ENCODE data around the gene LRRC1. TPM values are rescaled to one million over a fixed set of nuclear protein-coding genes. Genes with fewer than 3 reads are reported as not detected.

Gene LRRC1
- total and polyA plus RNA-seq, 2 experiments from 2014 or later: 11.3 to 16.6 TPM

DNA sequence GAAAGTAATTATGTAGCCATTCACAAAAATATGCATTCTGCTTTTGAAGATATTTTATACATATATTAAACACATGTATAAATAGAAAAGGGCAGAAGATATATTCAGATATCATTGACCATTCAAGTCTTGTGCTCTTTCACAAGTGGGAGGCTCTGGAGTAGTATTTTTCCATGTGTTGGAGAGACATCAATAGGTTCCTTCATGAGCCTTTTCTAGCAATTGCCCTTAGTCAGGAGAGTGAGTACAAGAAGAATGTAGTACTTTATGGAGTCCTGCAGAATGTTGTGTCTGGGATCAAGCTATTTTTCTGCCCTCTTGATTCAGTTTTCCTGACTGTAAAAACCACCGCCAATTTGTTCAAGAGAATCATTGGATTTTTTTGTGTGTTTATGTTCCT, 117.9 kb downstream of the LRRC1 start:
- ATAC-seq: no peak

More for the DNA sequence above, 117.9 kb downstream of the LRRC1 start:
- Histone ChIP-seq H3K36me3 (ENCODE audit: insufficient read depth) (no peaks in the 10 kb centered on the region), H3K27me3 (ENCODE audit: insufficient read depth) (no peaks in the 10 kb centered on the region), H3F3A (replicated peaks; ENCODE audit: low read depth) (no peaks in the 10 kb centered on the region), H3K9me2 (ENCODE audit: insufficient read depth) (no peaks in the 10 kb centered on the region), H4K20me1 (replicated peaks; ENCODE audit: insufficient read depth) (no peaks in the 10 kb centered on the region), H3K4me2 (no peak overlapping the region), H3K4me3 (no peak overlapping the region), H3K27ac (ENCODE audit: low read depth) (no peak overlapping the region), H2AFZ (no peak overlapping the region), H3K79me2 (replicated peaks; ENCODE audit: insufficient read depth) (no peaks in the 10 kb centered on the region), H3K4me1 (ENCODE audit: insufficient read depth) (no peaks in the 10 kb centered on the region)
- Mint-ChIP-seq H3K27me3 (ENCODE audit: insufficient read depth, low read depth, poor library complexity) (no peaks in the 10 kb centered on the region), H3K4me3 (no peak overlapping the region), H3K36me3 (ENCODE audit: low read depth) (no peaks in the 10 kb centered on the region), H3K9me3 (no peaks in the 10 kb centered on the region), H3K27ac (no peak overlapping the region), H3K4me1 (peaks cover 3% of the 10 kb centered on the region)
- TF ChIP-seq, protein P1, sequence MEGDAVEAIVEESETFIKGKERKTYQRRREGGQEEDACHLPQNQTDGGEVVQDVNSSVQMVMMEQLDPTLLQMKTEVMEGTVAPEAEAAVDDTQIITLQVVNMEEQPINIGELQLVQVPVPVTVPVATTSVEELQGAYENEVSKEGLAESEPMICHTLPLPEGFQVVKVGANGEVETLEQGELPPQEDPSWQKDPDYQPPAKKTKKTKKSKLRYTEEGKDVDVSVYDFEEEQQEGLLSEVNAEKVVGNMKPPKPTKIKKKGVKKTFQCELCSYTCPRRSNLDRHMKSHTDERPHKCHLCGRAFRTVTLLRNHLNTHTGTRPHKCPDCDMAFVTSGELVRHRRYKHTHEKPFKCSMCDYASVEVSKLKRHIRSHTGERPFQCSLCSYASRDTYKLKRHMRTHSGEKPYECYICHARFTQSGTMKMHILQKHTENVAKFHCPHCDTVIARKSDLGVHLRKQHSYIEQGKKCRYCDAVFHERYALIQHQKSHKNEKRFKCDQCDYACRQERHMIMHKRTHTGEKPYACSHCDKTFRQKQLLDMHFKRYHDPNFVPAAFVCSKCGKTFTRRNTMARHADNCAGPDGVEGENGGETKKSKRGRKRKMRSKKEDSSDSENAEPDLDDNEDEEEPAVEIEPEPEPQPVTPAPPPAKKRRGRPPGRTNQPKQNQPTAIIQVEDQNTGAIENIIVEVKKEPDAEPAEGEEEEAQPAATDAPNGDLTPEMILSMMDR (conservative IDR thresholded peaks at IDR 0.05; ENCODE audit: low read depth in 2 of 2): no peak
- TF ChIP-seq ZNF331 (CRISPR knock-in tag; IDR thresholded peaks at IDR 0.05; ENCODE audit: low read depth) (no peak), POLR2AphosphoS5 (IDR thresholded peaks at IDR 0.05; ENCODE audit: low read depth) (no peak), CREB1 (CRISPR knock-in tag; IDR thresholded peaks at IDR 0.05; ENCODE audit: low read depth) (no peak), NANOG (IDR thresholded peaks at IDR 0.05; ENCODE audit: borderline replicate concordance) (no peak), STAT1 (IDR thresholded peaks at IDR 0.05; ENCODE audit: unreplicated experiment) (no peak), EZH2 (IDR thresholded peaks at IDR 0.05; ENCODE audit: low read depth, unreplicated experiment) (no peak), JUNB (IDR thresholded peaks at IDR 0.05; ENCODE audit: unreplicated experiment) (no peak), ZNF114 (CRISPR knock-in tag; IDR thresholded peaks at IDR 0.05) (no peak), EZH2phosphoT487 (IDR thresholded peaks at IDR 0.05; ENCODE audit: unreplicated experiment) (no peak)
- TF ChIP-seq, protein P2, sequence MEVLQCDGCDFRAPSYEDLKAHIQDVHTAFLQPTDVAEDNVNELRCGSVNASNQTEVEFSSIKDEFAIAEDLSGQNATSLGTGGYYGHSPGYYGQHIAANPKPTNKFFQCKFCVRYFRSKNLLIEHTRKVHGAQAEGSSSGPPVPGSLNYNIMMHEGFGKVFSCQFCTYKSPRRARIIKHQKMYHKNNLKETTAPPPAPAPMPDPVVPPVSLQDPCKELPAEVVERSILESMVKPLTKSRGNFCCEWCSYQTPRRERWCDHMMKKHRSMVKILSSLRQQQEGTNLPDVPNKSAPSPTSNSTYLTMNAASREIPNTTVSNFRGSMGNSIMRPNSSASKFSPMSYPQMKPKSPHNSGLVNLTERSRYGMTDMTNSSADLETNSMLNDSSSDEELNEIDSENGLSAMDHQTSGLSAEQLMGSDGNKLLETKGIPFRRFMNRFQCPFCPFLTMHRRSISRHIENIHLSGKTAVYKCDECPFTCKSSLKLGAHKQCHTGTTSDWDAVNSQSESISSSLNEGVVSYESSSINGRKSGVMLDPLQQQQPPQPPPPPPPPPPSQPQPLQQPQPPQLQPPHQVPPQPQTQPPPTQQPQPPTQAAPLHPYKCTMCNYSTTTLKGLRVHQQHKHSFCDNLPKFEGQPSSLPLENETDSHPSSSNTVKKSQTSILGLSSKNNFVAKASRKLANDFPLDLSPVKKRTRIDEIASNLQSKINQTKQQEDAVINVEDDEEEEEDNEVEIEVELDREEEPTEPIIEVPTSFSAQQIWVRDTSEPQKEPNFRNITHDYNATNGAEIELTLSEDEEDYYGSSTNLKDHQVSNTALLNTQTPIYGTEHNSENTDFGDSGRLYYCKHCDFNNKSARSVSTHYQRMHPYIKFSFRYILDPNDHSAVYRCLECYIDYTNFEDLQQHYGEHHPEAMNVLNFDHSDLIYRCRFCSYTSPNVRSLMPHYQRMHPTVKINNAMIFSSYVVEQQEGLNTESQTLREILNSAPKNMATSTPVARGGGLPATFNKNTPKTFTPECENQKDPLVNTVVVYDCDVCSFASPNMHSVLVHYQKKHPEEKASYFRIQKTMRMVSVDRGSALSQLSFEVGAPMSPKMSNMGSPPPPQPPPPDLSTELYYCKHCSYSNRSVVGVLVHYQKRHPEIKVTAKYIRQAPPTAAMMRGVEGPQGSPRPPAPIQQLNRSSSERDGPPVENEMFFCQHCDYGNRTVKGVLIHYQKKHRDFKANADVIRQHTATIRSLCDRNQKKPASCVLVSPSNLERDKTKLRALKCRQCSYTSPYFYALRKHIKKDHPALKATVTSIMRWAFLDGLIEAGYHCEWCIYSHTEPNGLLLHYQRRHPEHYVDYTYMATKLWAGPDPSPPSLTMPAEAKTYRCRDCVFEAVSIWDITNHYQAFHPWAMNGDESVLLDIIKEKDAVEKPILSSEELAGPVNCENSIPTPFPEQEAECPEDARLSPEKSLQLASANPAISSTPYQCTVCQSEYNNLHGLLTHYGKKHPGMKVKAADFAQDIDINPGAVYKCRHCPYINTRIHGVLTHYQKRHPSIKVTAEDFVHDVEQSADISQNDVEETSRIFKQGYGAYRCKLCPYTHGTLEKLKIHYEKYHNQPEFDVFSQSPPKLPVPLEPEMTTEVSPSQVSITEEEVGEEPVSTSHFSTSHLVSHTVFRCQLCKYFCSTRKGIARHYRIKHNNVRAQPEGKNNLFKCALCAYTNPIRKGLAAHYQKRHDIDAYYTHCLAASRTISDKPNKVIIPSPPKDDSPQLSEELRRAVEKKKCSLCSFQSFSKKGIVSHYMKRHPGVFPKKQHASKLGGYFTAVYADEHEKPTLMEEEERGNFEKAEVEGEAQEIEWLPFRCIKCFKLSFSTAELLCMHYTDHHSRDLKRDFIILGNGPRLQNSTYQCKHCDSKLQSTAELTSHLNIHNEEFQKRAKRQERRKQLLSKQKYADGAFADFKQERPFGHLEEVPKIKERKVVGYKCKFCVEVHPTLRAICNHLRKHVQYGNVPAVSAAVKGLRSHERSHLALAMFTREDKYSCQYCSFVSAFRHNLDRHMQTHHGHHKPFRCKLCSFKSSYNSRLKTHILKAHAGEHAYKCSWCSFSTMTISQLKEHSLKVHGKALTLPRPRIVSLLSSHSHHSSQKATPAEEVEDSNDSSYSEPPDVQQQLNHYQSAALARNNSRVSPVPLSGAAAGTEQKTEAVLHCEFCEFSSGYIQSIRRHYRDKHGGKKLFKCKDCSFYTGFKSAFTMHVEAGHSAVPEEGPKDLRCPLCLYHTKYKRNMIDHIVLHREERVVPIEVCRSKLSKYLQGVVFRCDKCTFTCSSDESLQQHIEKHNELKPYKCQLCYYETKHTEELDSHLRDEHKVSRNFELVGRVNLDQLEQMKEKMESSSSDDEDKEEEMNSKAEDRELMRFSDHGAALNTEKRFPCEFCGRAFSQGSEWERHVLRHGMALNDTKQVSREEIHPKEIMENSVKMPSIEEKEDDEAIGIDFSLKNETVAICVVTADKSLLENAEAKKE (CRISPR knock-in tag; IDR thresholded peaks at IDR 0.05): no peak
- TF ChIP-seq, protein P3, sequence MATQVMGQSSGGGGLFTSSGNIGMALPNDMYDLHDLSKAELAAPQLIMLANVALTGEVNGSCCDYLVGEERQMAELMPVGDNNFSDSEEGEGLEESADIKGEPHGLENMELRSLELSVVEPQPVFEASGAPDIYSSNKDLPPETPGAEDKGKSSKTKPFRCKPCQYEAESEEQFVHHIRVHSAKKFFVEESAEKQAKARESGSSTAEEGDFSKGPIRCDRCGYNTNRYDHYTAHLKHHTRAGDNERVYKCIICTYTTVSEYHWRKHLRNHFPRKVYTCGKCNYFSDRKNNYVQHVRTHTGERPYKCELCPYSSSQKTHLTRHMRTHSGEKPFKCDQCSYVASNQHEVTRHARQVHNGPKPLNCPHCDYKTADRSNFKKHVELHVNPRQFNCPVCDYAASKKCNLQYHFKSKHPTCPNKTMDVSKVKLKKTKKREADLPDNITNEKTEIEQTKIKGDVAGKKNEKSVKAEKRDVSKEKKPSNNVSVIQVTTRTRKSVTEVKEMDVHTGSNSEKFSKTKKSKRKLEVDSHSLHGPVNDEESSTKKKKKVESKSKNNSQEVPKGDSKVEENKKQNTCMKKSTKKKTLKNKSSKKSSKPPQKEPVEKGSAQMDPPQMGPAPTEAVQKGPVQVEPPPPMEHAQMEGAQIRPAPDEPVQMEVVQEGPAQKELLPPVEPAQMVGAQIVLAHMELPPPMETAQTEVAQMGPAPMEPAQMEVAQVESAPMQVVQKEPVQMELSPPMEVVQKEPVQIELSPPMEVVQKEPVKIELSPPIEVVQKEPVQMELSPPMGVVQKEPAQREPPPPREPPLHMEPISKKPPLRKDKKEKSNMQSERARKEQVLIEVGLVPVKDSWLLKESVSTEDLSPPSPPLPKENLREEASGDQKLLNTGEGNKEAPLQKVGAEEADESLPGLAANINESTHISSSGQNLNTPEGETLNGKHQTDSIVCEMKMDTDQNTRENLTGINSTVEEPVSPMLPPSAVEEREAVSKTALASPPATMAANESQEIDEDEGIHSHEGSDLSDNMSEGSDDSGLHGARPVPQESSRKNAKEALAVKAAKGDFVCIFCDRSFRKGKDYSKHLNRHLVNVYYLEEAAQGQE (IDR thresholded peaks at IDR 0.05; ENCODE audit: unreplicated experiment): no peak
- TF ChIP-seq, protein P4, sequence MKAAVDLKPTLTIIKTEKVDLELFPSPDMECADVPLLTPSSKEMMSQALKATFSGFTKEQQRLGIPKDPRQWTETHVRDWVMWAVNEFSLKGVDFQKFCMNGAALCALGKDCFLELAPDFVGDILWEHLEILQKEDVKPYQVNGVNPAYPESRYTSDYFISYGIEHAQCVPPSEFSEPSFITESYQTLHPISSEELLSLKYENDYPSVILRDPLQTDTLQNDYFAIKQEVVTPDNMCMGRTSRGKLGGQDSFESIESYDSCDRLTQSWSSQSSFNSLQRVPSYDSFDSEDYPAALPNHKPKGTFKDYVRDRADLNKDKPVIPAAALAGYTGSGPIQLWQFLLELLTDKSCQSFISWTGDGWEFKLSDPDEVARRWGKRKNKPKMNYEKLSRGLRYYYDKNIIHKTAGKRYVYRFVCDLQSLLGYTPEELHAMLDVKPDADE (IDR thresholded peaks at IDR 0.05): no peak
- no peak for DNase-seq (ENCODE audit: low spot score)
